H9 (cell line): Measurements from ENCODE around the gene ENOX1. TPM values are rescaled to one million over a fixed set of nuclear protein-coding genes. Genes with fewer than 3 reads are reported as not detected.

Source experiments
- DNase-seq: peaks from one replicate; pipeline ENCODE4 v3.0.0-alpha.2; 2017
- H2AFZ ChIP-seq: one replicate; pipeline ENCODE4 v1.6.1; 2013; ENCODE audit warnings: mild to moderate bottlenecking, low read length, control low read depth, moderate library complexity
- H2AK5ac ChIP-seq: 2 replicates; pipeline ENCODE4 v1.6.1; 2013; ENCODE audit warnings: low read length, control low read depth, mixed read lengths; ENCODE audit not compliant: insufficient read length
- H2BK120ac ChIP-seq: one replicate; pipeline ENCODE4 v1.6.1; 2013; ENCODE audit warnings: low read depth, mild to moderate bottlenecking, low read length, control low read depth, inconsistent platforms; ENCODE audit not compliant: poor library complexity, severe bottlenecking
- H2BK12ac ChIP-seq: 2 replicates; pipeline ENCODE4 v1.6.1; 2013; ENCODE audit warnings: low read length, control low read depth, mixed read lengths, low read depth; ENCODE audit not compliant: insufficient read length
- H2BK15ac ChIP-seq: 2 replicates; pipeline ENCODE4 v1.6.1; 2013; ENCODE audit warnings: low read depth, low read length, control low read depth
- H2BK20ac ChIP-seq: one replicate; pipeline ENCODE4 v1.6.1; 2013; ENCODE audit warnings: low read depth, mild to moderate bottlenecking, low read length, control low read depth, inconsistent platforms; ENCODE audit not compliant: poor library complexity, severe bottlenecking
- H2BK5ac ChIP-seq: 2 replicates; pipeline ENCODE4 v1.6.1; 2013; ENCODE audit warnings: low read length, control low read depth, mixed read lengths; ENCODE audit not compliant: insufficient read length
- H3K14ac ChIP-seq: 2 replicates; pipeline ENCODE4 v1.6.1; 2013; ENCODE audit warnings: low read length, control low read depth; ENCODE audit not compliant: insufficient read depth
- H3K18ac ChIP-seq: 2 replicates; pipeline ENCODE4 v1.6.1; 2013; ENCODE audit warnings: low read depth, mild to moderate bottlenecking, mixed read lengths, low read length, control low read depth; ENCODE audit not compliant: insufficient read length
- H3K23ac ChIP-seq: 2 replicates; pipeline ENCODE4 v1.6.1; 2013; ENCODE audit warnings: low read length, control low read depth, mixed read lengths, low read depth; ENCODE audit not compliant: insufficient read length
- H3K23me2 ChIP-seq: 2 replicates; pipeline ENCODE4 v1.6.1; 2013; ENCODE audit warnings: low read depth, mild to moderate bottlenecking, mixed read lengths, low read length, control low read depth; ENCODE audit not compliant: insufficient read length, poor library complexity, severe bottlenecking
- H3K27ac ChIP-seq: 2 replicates; pipeline ENCODE4 v1.5.1; 2013; ENCODE audit warnings: low read length, control low read depth, mixed read lengths, low read depth; ENCODE audit not compliant: insufficient read length
- H3K27me3 ChIP-seq: 2 replicates; pipeline ENCODE4 v1.6.1; 2013; ENCODE audit warnings: low read length, control low read depth, inconsistent platforms; ENCODE audit not compliant: insufficient read depth
- H3K4ac ChIP-seq: 2 replicates; pipeline ENCODE4 v1.6.1; 2013; ENCODE audit warnings: low read depth, mild to moderate bottlenecking, control low read depth, inconsistent platforms, low read length, moderate library complexity
- H3K4me1 ChIP-seq: 2 replicates; pipeline ENCODE4 v1.6.1; 2013; ENCODE audit warnings: low read length, control low read depth, inconsistent platforms; ENCODE audit not compliant: insufficient read depth
- H3K4me2 ChIP-seq: 2 replicates; pipeline ENCODE4 v1.6.1; 2013; ENCODE audit warnings: low read length, control low read depth, mixed read lengths; ENCODE audit not compliant: insufficient read length, insufficient read depth
- H3K56ac ChIP-seq: 2 replicates; pipeline ENCODE4 v1.6.1; 2013; ENCODE audit warnings: low read depth, mild to moderate bottlenecking, mixed read lengths, low read length, control low read depth; ENCODE audit not compliant: insufficient read length
- H3K79me1 ChIP-seq: 2 replicates; pipeline ENCODE4 v1.6.1; 2013; ENCODE audit warnings: low read depth, mild to moderate bottlenecking, moderate library complexity, low read length, control low read depth, inconsistent platforms; ENCODE audit not compliant: insufficient read depth, poor library complexity, severe bottlenecking
- H3K79me2 ChIP-seq: 2 replicates; pipeline ENCODE4 v1.6.1; 2013; ENCODE audit warnings: low read length, control low read depth, inconsistent platforms; ENCODE audit not compliant: insufficient read depth
- H3K9ac ChIP-seq: 2 replicates; pipeline ENCODE4 v1.6.1; 2013; ENCODE audit warnings: low read length, control low read depth, mixed read lengths; ENCODE audit not compliant: insufficient read length; ENCODE audit errors: extremely low read depth
- H3K9me3 ChIP-seq: one replicate; pipeline ENCODE4 v1.6.1; 2013; ENCODE audit warnings: low read depth, low read length, inconsistent platforms; ENCODE audit not compliant: control insufficient read depth
- H3T11ph ChIP-seq: one replicate; pipeline ENCODE4 v1.6.1; 2013; ENCODE audit warnings: mild to moderate bottlenecking, low read length, control low read depth, inconsistent platforms
- H4K20me1 ChIP-seq: one replicate; pipeline ENCODE4 v1.6.1; 2013; ENCODE audit not compliant: control insufficient read depth, insufficient read length, insufficient read depth
- H4K5ac ChIP-seq: 2 replicates; pipeline ENCODE4 v1.6.1; 2013; ENCODE audit warnings: low read depth, mild to moderate bottlenecking, mixed read lengths, low read length, control low read depth; ENCODE audit not compliant: insufficient read length
- H4K8ac ChIP-seq: replicated peaks from 2 replicates; pipeline ENCODE4 v1.6.1; 2013; ENCODE audit warnings: low read length, control low read depth, mixed read lengths, low read depth; ENCODE audit not compliant: insufficient read length
- H4K91ac ChIP-seq: 2 replicates; pipeline ENCODE4 v1.6.1; 2013; ENCODE audit warnings: low read depth, mild to moderate bottlenecking, moderate library complexity, mixed read lengths, low read length, control low read depth; ENCODE audit not compliant: insufficient read length
- H3K27ac Mint-ChIP-seq, 3 experiments: 2 replicates in 2 of 3; 3 replicates in 1 of 3; pipeline ENCODE4 v1.8.0; 2020 to 2021; ENCODE audit warnings: mixed read lengths in 3 of 3, mild to moderate bottlenecking in 1 of 3, moderate library complexity in 1 of 3
- H3K27me3 Mint-ChIP-seq: 2 replicates; pipeline ENCODE4 v1.8.0; 2021; ENCODE audit warnings: low read depth, mild to moderate bottlenecking, moderate library complexity, mixed read lengths
- H3K36me3 Mint-ChIP-seq, 3 experiments: 2 replicates in 2 of 3; 3 replicates in 1 of 3; pipeline ENCODE4 v1.8.0; 2020 to 2021; ENCODE audit warnings: low read depth in 3 of 3, mixed read lengths in 3 of 3; ENCODE audit not compliant: insufficient read depth in 1 of 3
- H3K4me1 Mint-ChIP-seq, 2 experiments: 2 replicates each; pipeline ENCODE4 v1.8.0; 2020; ENCODE audit warnings: mixed read lengths in 2 of 2
- H3K4me3 Mint-ChIP-seq, 2 experiments: 2 replicates in 1 of 2; 3 replicates in 1 of 2; pipeline ENCODE4 v1.8.0; 2020 to 2021; ENCODE audit warnings: mild to moderate bottlenecking in 2 of 2, mixed read lengths in 2 of 2, moderate library complexity in 1 of 2
- H3K9me3 Mint-ChIP-seq, 2 experiments: 2 replicates in 1 of 2; 3 replicates in 1 of 2; pipeline ENCODE4 v1.8.0; 2020; ENCODE audit warnings: mild to moderate bottlenecking in 2 of 2, mixed read lengths in 2 of 2, moderate library complexity in 1 of 2
- CTCF ChIP-seq: fragments of 200-600 bp; sonication (generic); conservative IDR thresholded peaks from 3 replicates; pipeline ENCODE4 v1.8.0; 2021; ENCODE audit warnings: antibody characterized with exemption, mild to moderate bottlenecking
- WGBS: extraction: QIAGEN DNeasy Blood & Tissue Kit; methylation state at CpG from one replicate; pipeline ENCODE4 v1.1.7; 2013; ENCODE audit warnings: missing lambda C conversion rate, low lambda C conversion rate, mixed read lengths; ENCODE audit not compliant: insufficient read length; ENCODE audit errors: extremely low coverage; 5-methylcytosine and 5-hydroxymethylcytosine counted together
- total RNA-seq: library from RNA; stranded (reverse); gene quantifications from 2 replicates; pipeline ENCODE4 v1.2.1, GENCODE V29; 2021

ENOX1 gene
- total RNA-seq, 1 experiment from 2014 or later = 0.24 TPM

- Histone ChIP-seq H3K23ac (no peak overlapping the region), H3K23me2 (peaks cover 2% of the 10 kb centered on the region), H3K14ac (no peak overlapping the region), H3K79me2 (no peaks in the 10 kb centered on the region), H2BK12ac (no peak overlapping the region), H2AK5ac (no peak overlapping the region), H4K20me1 (no peaks in the 10 kb centered on the region), H3K27me3 (no peaks in the 10 kb centered on the region), H3K27ac (no peak overlapping the region), H3K4me1 (no peaks in the 10 kb centered on the region), H2BK120ac (no peak overlapping the region), H4K8ac (no peak overlapping the region), H2BK5ac (no peak overlapping the region), H3K9me3 (no peaks in the 10 kb centered on the region), H2BK20ac (no peak overlapping the region), H3T11ph (no peak overlapping the region), H3K4me2 (no peak overlapping the region), H3K56ac (no peak overlapping the region), H2AFZ (no peak overlapping the region), H2BK15ac (no peak overlapping the region), H4K5ac (no peak overlapping the region), H3K18ac (no peak overlapping the region), H3K4ac (no peak overlapping the region), H4K91ac (no peak overlapping the region), H3K79me1 (no peaks in the 10 kb centered on the region), H3K9ac (no peak overlapping the region)
- H3K36me3 Mint-ChIP-seq = no peaks in the 10 kb centered on the region
- H3K27ac Mint-ChIP-seq = no peak overlapping the region
- H3K9me3 Mint-ChIP-seq = no peaks in the 10 kb centered on the region; a peak in 1 of 5 replicates
- DNase-seq = no peak
- no peaks in the 10 kb centered on the region for H3K27me3 Mint-ChIP-seq
- WGBS = no CpG with 5 or more reads among the region's 1 CpG
- H3K4me1 Mint-ChIP-seq = peaks cover 4 to 5% of the 10 kb centered on the region in 2 experiments; a peak in 3 of 4 replicates
- no peak overlapping the region for H3K4me3 Mint-ChIP-seq
- no peak for TF ChIP-seq CTCF
Measured at GRCh38 chr13:43495732-43496131, 291.0 kb downstream of the ENOX1 start.
